Thymus (tissue), 11 donors: ENCODE results near the gene EFCAB12. TPM values are rescaled to one million over a fixed set of nuclear protein-coding genes. Genes with fewer than 3 reads are reported as not detected.

Experiments
- DNase-seq, 9 donors: peaks; one replicate each; pipeline ENCODE4 v3.0.0-alpha.2; 2013; ENCODE audit warnings: low spot score in 9 of 9, low read depth in 6 of 9, missing footprints in 1 of 9
- H3K27ac ChIP-seq, 2 donors: one replicate each; pipeline ENCODE4 v1.5.1; 2013; ENCODE audit warnings: control low read depth in 1 of 2, low read depth in 1 of 2, low read length in 1 of 2, mild to moderate bottlenecking in 1 of 2, moderate library complexity in 1 of 2
- H3K27me3 ChIP-seq, 2 donors: one replicate each; pipeline ENCODE4 v1.5.1; 2013; ENCODE audit warnings: low read length in 1 of 2; ENCODE audit not compliant: control insufficient read depth in 2 of 2, insufficient read depth in 1 of 2
- H3K36me3 ChIP-seq, 2 donors: one replicate each; pipeline ENCODE4 v1.5.1; 2013; ENCODE audit warnings: low read length in 1 of 2, mild to moderate bottlenecking in 1 of 2, moderate library complexity in 1 of 2; ENCODE audit not compliant: control insufficient read depth in 2 of 2, insufficient read depth in 2 of 2
- H3K4me1 ChIP-seq, 2 donors: one replicate each; pipeline ENCODE4 v1.5.1; 2013; ENCODE audit warnings: low read length in 2 of 2; ENCODE audit not compliant: control insufficient read depth in 2 of 2, insufficient read depth in 2 of 2
- H3K4me3 ChIP-seq, 2 donors: one replicate each; pipeline ENCODE4 v1.5.1; 2013; ENCODE audit warnings: low read length in 2 of 2, control low read depth in 1 of 2, mild to moderate bottlenecking in 1 of 2
- H3K9me3 ChIP-seq, 2 donors: one replicate each; pipeline ENCODE4 v1.5.1; 2013; ENCODE audit warnings: low read length in 1 of 2, mild to moderate bottlenecking in 1 of 2; ENCODE audit not compliant: control insufficient read depth in 2 of 2, insufficient read depth in 1 of 2
- WGBS: extraction: QIAGEN DNeasy Blood & Tissue Kit; methylation state at CpG from one replicate; pipeline ENCODE4 v1.1.7; 2013; 5-methylcytosine and 5-hydroxymethylcytosine counted together
- polyA plus RNA-seq: library from polyadenylated mRNA; stranded (reverse); fragments of 200-250 nt; gene quantifications from one replicate; pipeline ENCODE4 v1.2.3, GENCODE V29; 2013
- total RNA-seq: library from RNA; stranded (reverse); fragments of 120-200 nt; gene quantifications from one replicate; pipeline ENCODE4 v1.2.4, GENCODE V29; 2013
- donor health status: healthy.

Gene EFCAB12
- total and polyA plus RNA-seq, 2 donors: 0.05 to 0.37 TPM

- no peaks in the 10 kb centered on the region for H3K36me3 ChIP-seq
- no peaks in the 10 kb centered on the region for H3K9me3 ChIP-seq
- 96% methylated on average over 13 of the region's 13 CpGs for WGBS
- no peaks in the 10 kb centered on the region for H3K4me1 ChIP-seq
- H3K27me3 ChIP-seq: no peaks in the 10 kb centered on the region
- DNase-seq: no peak
- H3K27ac ChIP-seq: no peak overlapping the region
- no peak overlapping the region for H3K4me3 ChIP-seq
Observed at GRCh38 chr3:129360705-129361460, 67.6 kb downstream of the EFCAB12 start.

GRCh38 chr3:129360171-129360611, 68.2 kb downstream of the EFCAB12 start:
- Histone ChIP-seq H3K4me3 (no peak overlapping the region), H3K4me1 (no peaks in the 10 kb centered on the region), H3K9me3 (no peaks in the 10 kb centered on the region), H3K27me3 (no peaks in the 10 kb centered on the region), H3K36me3 (no peaks in the 10 kb centered on the region), H3K27ac (no peak overlapping the region)
- 92% methylated on average over 10 of the region's 10 CpGs for WGBS
- no peak for DNase-seq

- Histone ChIP-seq H3K36me3 (no peaks in the 10 kb centered on the region), H3K27ac (no peak overlapping the region), H3K27me3 (no peaks in the 10 kb centered on the region), H3K4me3 (no peak overlapping the region), H3K4me1 (no peaks in the 10 kb centered on the region), H3K9me3 (no peaks in the 10 kb centered on the region)
- DNase-seq: no peak
- 92% methylated on average over 18 of the region's 18 CpGs for WGBS
Observed at GRCh38 chr3:129358772-129359371, 69.6 kb downstream of the EFCAB12 start.

- WGBS: 90% methylated on average over 13 of the region's 13 CpGs
- DNase-seq: no peak
- H3K9me3 ChIP-seq: no peaks in the 10 kb centered on the region
Observed at GRCh38 chr3:129358177-129358771, 70.2 kb downstream of the EFCAB12 start.

GRCh38 chr3:129357616-129358015, 70.8 kb downstream of the EFCAB12 start:
- Histone ChIP-seq H3K27me3 (no peaks in the 10 kb centered on the region), H3K9me3 (no peaks in the 10 kb centered on the region), H3K4me1 (no peaks in the 10 kb centered on the region), H3K36me3 (no peaks in the 10 kb centered on the region), H3K4me3 (no peak overlapping the region), H3K27ac (no peak overlapping the region)
- DNase-seq: no peak
- 94% methylated on average over 9 of the region's 9 CpGs for WGBS

More at GRCh38 chr3:129358177-129358771, 70.2 kb downstream of the EFCAB12 start:
- Histone ChIP-seq H3K27ac (no peak overlapping the region), H3K27me3 (no peaks in the 10 kb centered on the region), H3K4me1 (no peaks in the 10 kb centered on the region), H3K4me3 (no peak overlapping the region), H3K36me3 (no peaks in the 10 kb centered on the region)

- H3K4me3 ChIP-seq: no peak overlapping the region
- no peaks in the 10 kb centered on the region for H3K36me3 ChIP-seq
- no peaks in the 10 kb centered on the region for H3K27me3 ChIP-seq
- H3K9me3 ChIP-seq: no peaks in the 10 kb centered on the region
- DNase-seq: no peak
- WGBS: 98% methylated on average over 10 of the region's 10 CpGs
- H3K4me1 ChIP-seq: no peaks in the 10 kb centered on the region
- H3K27ac ChIP-seq: no peak overlapping the region
Observed at GRCh38 chr3:129356756-129357425, 71.5 kb downstream of the EFCAB12 start.

- 94% methylated on average over 5 of the region's 5 CpGs for WGBS
- Histone ChIP-seq H3K4me1 (no peaks in the 10 kb centered on the region), H3K9me3 (no peaks in the 10 kb centered on the region), H3K36me3 (no peaks in the 10 kb centered on the region), H3K27ac (no peak overlapping the region), H3K4me3 (no peak overlapping the region), H3K27me3 (no peaks in the 10 kb centered on the region)
- no peak for DNase-seq
Observed at GRCh38 chr3:129353589-129353941, 74.9 kb downstream of the EFCAB12 start.

GRCh38 chr3:129352650-129353588, 75.5 kb downstream of the EFCAB12 start:
- no peak overlapping the region for H3K4me3 ChIP-seq
- H3K4me1 ChIP-seq: no peaks in the 10 kb centered on the region
- H3K27ac ChIP-seq: no peak overlapping the region
- no peaks in the 10 kb centered on the region for H3K36me3 ChIP-seq
- WGBS: 75% methylated on average over 14 of the region's 14 CpGs
- no peaks in the 10 kb centered on the region for H3K9me3 ChIP-seq
- no peaks in the 10 kb centered on the region for H3K27me3 ChIP-seq
- no peak for DNase-seq
